Measurements from ENCODE around the gene SRGAP2.
"Not testable (repeated sequence)": the region's sequence is repeated elsewhere in the genome, so short reads cannot be mapped to it uniquely, and the experiment has no call there.

Gene SRGAP2

DNA sequence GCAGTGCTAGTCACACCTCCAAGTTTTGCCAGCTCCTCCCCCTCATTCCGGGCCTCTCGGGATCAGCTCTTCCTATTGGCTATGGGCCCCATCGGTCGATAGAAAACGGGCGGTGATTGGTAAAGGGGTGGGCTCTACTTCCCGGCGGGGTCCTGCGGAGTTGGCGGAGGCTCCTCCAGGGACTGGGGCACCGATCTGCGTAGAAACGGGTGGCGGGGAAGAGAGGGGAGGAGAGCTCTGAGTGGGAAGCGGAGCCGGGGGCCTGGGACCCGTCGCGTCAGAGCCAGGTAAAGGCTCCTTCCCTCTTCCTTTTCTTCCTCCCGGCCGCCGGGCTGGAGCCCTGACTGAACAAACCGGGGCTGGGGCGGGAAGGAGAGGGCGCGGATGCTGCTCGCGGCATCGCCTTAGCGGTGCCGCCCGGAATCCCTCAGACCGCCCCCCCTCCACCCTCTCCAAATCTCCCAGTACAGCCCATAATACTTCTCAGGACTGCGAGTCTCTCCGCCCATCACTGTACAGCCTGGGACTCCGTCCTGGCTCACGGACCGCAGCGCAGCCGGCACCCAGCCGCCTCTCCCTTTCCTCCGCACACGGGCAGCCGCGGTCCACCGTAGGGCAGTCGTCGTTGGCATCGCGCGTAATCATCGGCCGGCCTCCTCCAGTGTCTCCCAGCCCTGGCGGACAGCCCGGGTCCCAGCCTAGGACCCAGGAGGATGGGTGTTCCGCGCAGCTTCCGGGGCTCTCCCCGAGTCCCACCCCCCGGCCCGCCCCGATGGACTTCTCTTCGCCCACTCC, at the start of gene SRGAP2:
SRGAP2 (plus strand) TSS at position 178 of the 795 bp plus-strand sequence. CDS start 2,430 bp downstream, outside the sequence.
- peak; percentile 34 to 86 (median 73) for DNase-seq
- intact Hi-C loops (cut with DNase I), result not testable (repeated sequence)

DNA sequence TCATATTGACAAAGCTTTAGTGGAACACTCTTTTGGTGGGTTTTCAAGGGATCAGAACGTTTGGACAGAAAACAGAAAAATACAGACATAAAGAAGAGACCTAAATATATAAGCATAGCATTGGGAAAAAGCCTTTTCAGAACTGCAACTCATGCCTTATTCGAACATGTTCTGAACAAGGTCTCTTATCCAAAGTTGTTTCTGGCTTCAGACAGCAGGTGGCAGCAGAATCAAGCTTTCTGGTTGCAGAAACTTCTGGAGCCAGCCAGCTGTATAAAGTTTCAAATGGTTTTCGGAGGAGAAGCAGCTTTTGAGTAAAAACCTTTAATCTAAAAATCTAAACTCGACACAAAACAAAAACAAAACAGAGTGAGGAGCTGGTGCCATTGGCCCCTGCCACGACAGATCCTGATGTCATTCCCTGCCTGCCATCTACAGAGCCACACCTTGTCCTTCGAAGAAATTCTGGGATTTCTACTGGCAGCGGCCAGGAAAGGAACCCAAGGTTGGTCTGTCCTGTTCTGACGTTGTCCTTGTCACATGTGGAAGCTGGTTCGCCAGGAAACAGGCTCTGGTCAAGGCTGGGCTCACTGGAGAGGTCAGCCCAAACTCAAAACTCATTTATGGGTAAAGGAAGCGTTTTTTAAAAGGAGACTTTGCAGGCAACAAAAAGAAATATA, 35.9 kb upstream of the SRGAP2 start:
- intact Hi-C loops (cut with DNase I), result not testable (repeated sequence)
- peak in 1 of 42 donors; percentile 40 for DNase-seq

DNA sequence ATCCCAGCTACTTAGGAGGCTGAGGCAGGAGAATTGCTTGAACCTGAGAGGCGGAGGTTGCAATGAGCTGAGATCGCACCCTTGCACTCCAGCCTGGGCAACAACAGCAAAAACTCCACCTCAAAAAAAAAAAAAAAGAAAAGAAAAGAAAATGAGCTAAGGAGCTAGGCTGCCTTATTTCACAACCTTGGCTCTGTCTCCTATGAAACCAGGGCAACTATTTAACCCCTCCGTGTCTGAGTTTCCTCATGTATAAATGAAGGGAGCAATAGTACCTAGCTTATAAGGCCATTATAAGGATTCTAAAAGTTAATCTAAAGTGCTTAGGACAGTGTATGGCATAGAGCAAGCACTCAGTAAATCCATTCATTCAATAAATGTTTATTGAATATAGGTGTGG, 33.5 kb upstream of the SRGAP2 start:
- intact Hi-C loops (cut with DNase I); DNase-seq: not testable (repeated sequence)

DNA sequence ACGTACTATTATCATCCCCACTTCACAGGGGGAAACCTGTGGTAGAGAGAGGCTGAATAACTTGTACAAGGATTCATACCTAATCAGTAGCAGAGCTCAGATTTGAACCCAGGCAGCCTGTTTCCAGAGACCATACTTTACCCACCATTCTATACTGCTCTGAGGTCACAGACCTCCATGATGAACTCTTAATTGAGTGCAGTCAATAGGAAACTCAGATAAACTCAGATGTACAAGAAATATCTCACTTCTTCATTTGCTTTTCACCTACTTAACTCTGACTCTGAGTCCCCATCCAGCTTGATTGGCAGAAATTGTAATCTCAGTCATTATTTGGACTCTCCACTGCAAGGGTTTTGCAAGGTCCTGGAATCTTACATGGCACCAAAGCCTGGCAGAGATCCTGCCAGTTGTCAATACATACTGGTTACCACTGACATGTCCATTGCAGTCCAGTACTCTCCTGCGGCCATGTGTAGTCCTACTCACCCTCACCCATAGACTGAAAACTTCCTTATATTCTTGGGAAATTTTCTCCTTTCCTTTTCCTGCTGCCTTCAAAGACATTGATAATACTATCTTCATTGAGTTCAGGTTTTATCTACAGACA, 30.1 kb upstream of the SRGAP2 start:
- DNase-seq; intact Hi-C loops (cut with DNase I): not testable (repeated sequence)

DNA sequence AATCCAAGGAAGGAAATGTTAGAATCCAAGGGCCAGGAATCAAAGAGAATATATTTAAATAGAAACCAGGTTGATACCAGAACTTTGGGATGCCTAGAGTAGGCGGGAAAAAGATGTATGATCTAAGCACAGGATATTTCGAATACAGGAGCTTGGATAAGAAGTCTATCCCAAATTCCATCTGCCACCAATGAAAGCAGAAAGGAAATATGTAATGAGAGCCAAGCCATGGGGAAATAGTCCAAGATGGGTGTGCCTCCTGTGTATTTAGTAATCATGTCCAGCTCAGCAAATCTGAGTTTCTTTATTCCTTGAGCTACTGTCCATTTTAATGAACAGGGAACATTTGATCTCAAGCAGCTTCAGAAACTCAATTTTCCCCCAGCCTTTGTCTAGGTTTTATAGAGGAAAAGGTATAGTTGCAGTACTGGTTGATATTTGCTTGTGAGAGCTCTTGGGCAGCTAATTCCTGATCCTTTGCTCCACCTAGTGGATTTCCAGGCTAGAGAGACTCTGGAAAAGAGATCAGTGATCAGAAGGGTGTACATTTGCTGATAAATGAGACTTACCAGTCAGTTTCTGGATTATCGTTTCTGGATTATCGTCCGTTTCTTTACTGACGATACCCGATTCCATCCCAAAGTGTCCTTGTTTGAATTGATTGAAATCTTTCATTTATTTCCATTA, 29.0 kb upstream of the SRGAP2 start:
- DNase-seq, result peak in 16 of 42 donors; percentile 2 to 55 (median 20)
- intact Hi-C loops (cut with DNase I), result not testable (repeated sequence)

DNA sequence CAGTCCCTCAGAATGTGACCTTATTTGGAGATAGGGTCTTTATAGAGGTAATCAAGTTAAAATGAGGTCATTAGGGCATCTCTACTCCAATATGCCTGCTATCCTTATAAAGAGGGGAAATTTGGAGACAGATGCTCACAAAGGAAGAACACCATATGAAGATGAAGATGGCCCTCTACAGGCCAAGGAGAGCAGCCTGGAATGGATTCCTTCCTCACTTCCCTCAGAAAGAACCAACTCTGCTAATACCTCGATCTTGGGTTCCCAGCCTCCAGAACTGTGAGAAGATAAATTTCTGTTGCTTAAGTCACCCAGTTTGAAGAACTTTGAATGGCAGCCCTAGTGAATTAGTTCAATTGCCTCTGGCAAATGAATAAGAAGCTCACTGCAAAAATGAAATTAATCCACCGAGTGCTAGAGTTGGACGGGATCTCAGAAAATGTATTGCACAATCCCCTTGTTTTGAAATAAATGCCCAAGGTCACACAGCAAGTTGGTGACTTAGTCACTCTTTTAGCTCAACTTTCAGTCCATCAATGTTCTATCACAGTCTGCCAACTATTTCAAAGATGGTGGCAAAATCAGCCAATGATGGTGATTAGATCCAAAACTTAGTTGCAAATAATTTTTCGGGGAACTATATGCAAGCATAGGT, 27.8 kb upstream of the SRGAP2 start:
- peak in 4 of 42 donors; percentile 2 to 36 (median 4) for DNase-seq
- intact Hi-C loops (cut with DNase I), result not testable (repeated sequence)

DNA sequence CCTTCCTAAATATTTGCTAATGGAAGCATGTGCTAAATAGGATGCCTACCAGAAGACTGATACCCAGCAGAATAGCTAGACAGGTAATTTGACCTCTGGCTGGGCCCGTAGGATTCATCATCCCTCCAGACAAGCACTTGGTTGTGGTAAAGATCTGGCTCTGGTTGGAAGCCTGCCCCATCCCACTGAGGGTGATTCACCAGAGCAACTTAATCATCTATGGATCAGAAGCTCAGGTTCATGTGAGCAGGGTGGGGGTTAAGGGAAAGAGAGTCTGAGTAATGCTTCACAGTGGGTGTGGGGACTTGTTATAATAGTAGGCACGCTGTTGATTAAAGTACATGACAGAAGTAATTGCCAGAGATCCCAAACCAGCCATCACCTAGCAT, 27.2 kb upstream of the SRGAP2 start:
- intact Hi-C loops (cut with DNase I), result not testable (repeated sequence)
- peak in 36 of 42 donors; percentile 8 to 75 (median 28) for DNase-seq

DNA sequence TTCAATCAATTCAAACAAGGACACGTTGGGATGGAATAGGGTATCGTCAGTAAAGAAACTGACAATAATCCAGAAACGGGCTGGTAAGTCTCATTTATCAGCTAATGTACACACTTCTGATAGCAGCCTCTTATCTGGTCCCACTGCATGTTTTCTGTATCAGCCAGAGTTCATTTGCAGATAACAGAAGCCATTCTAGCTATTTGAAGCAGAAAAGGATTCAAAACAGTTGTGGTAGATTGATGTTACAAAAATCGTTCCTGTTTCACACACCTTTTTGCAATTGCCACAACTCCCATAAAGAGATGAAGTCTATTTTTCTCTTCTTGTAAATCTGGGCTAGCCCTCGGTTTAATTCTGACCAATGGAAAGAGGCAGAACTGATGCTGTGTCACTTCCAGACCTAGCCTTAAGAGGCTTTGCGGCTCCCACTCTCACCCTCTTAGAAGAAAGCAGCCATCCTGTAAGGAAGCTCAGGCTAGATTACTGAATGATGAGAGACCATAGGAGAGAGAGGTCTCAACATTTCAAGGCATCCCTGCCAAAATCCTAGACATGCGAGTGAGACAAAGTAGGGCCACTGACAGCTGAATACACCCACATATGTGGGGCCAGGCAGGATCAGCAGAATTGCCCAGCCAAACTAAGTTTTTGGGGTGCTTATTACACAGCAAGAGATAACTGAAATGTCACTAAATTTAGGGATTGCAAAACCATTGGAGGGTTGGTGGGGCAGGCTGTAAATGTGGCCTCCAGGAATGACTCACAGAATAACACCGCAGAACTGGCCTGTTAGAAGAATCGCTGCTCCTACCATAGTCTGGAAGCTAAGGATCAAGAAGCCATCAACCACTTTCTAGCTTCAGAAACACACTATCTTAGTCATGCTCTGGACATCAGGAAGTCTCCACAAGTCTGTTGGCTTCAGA, 25.0 kb upstream of the SRGAP2 start:
- DNase-seq; intact Hi-C loops (cut with DNase I): not testable (repeated sequence)

DNA sequence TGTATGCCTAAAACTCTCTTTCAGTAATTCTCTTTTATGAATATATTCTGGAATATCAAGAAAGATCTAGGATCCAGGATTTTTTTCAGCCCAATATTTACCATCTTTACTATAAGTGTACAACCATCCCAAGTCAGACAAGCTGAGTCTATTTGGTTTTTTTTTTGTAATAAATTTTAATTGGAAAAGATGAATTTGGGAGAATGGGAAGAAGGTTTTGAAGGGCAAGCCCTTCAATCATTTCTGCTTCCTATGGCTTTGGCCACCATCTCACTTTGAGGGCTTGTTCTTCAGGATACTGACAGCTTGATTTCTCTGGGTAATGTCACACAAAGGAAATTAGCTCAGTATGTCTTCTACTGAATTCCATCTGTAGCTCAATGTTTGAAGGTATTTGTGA, 23.7 kb upstream of the SRGAP2 start:
- intact Hi-C loops (cut with DNase I); DNase-seq: not testable (repeated sequence)

DNA sequence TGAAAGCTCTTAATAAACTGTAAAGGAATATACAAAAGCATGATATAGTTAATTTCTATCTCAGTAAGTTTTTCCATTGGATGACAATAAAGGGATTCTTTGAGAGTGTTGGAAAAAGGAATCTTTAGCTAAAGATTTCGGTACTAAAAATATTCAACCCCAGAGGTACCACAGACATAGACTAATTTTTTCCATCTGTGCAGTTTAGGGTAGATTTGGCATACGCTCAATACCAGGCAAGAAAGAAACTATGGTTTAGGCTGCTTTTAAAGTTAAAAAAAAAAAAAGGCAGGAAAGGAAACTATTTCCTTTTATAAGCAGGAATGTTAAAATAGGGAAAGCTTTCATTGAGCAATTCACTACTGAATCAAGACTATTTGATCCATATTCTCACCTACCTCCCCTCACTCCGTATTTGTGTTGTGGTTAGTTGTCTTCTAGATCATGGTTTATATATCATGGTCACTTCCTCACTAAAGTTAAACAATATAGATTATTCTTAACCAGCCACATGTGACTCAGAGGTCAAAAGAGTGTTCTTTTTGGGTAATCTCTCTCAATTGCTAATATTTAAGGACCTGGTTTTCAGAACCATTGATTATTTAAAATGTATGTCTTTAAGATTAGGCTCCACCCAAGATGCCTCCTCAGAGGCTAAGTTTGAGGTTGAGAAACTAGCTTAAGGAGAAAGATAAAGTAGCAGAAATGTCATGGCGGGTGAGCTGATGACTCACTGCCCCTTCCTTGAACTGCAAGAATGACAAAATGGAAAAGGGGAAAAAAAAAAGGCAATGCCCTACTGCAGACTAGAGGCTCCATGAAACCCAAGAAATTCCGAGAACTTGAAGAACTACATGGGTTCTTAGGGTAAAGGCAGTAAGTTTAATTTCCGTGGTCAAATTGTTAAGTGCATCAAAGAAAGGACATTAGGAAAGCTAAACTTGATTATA, 20.7 kb upstream of the SRGAP2 start:
- DNase-seq; intact Hi-C loops (cut with DNase I): not testable (repeated sequence)

DNA sequence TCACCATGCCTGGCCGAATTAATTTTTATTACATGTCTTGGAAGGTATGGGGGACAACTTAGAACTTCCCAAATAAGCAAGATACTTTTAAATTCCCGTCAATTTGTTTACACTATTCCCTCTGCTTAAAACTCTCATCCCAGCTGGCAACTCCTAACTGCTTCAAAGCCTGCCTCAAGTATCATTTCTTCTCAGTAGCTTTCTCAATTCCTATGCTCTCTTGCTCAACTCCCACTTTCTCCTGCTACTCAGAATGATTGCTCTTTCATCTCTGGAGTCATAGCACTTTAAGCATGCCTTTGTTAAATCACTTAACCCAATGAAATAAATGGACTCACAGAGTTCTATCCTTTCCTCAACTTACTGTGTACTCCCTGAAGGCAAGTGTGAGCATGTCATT, 19.6 kb upstream of the SRGAP2 start:
- intact Hi-C loops (cut with DNase I); DNase-seq: not testable (repeated sequence)

DNA sequence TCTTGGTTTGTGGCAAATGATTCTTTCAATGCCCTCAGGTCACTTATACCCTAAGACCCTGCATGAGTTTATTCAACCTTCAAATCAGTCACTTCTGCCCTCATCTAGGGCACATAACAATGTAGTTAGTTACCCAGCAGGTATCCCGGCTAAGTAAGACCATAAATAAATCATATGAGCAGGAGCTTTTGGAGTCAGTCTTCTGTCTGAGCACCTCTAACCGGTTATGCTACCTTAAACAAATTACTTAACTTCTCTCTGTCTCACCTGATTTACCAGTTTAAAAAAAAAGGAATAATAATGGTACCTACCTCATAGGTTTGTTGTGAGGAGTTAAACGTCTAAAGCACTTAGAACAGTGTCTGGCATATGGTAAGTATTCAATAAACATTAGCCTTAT, 17.6 kb upstream of the SRGAP2 start:
- DNase-seq; intact Hi-C loops (cut with DNase I): not testable (repeated sequence)

DNA sequence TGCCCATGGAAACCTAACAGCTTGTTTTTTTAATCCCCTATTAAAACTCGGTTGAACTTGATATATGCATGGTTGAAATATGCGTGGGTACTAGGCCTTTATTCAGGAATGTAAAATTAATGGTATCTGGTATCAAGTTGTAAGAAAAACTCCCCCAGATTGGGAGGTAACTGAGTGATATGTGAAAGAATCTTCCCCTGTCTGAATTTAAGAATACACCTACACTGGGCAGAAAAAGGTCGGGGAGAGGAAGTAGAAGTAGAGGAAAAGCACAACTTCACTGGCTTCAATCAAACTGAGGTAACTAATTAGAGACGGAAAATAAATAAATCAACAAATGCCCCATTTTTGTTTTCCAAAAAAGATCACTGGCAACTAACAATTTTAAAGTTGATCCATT, 16.5 kb upstream of the SRGAP2 start:
- DNase-seq; intact Hi-C loops (cut with DNase I): not testable (repeated sequence)

DNA sequence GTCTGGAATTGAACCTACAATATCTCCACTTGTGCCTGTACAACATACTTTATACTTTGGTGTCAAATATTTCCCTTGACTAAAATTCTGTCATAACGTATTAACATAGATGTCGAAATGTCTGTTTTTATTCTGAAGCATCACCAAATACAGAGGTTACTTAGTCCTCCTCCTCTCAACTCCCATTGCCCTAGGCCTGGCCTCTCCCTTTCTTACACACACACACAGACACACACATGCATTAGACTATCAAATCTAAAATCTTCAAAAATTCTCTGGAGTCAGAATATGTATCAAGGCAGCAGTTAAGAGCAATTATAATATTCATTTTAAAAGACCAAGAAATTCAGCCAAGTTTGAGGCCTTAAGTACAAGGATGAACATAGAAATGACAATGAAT, 8.2 kb upstream of the SRGAP2 start:
- intact Hi-C loops (cut with DNase I); DNase-seq: not testable (repeated sequence)

DNA sequence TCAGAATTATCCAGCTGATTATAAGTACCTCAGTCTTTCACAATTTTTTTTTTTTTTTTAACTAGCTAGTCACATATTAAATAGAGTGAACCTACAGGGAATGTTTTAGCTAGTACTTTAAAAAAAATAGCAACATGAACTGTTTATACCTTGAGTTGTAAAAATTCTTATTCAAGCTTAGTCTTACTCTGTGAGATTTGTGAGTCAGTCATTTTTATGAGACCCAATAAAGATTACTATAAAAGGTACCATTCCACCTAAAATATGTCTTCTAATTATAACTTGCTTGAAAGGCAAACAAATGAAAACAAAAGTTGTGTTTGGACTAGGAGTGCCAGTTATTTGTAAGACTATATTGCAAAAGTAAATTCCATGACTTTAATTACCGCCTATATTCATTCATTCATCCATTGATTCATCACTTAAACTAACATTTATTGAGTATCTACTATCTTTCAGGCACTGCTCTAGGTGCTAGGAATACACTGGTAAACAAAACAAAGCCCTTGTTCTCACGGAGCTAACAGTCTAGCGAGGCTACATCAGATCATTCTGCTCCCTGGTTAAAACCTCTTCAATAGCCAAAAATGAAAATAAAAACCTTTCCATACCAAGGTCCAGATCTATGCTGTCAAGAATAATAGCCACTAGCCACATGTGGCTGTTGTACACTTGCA, 6.5 kb upstream of the SRGAP2 start:
- intact Hi-C loops (cut with DNase I); DNase-seq: not testable (repeated sequence)

DNA sequence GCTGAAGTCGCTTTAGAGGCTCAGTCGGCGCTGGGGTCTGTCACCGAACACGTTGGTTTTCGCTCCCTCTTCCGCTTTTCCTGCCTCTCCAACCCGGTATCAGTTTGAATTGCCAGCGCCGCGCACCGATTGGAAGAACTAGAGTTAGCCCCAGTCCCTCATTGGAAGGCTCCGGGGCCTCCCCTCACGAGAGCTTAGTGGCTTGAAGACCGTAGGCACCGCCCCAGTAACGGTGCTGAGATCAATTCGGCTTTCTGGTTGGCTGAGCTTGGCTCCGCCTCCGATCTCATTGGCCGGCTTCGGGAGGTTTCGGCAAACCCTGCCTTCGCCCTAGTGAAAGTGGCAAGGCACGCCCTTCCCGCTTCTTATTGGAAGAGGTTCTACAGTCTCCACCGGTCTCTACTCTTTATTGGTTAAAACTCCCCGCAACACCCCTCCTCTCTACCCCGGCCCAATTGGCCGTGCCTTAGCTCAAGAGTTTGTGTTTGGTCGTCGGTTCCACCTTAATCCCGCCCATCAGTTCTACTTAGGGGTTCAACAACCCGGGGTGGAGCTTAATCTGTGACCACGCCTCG, 465 bp upstream of the SRGAP2 start, which contains the start of gene FAM72A:
FAM72A (minus strand) TSS at position 51 of the 575 bp plus-strand sequence. CDS start 814 bp downstream, outside the sequence.
- intact Hi-C loops (cut with DNase I), result not testable (repeated sequence)
- peak; percentile 95 to 100 (median 99) for DNase-seq
